A673 (cell line): ENCODE measurements around the gene ANP32E. TPM values are rescaled to one million over a fixed set of nuclear protein-coding genes. Genes with fewer than 3 reads are reported as not detected.

ENCODE experiments used
- BruUV-seq: library from RNA; stranded (reverse); fragments of 400-500 nt; replicated peaks from 2 replicates; lab custom pipeline; 2021; lab: Mats Ljungman, UMichigan
- CTCF ChIA-PET: fragments of 300-600 bp; sonication (Branson Sonifier 250); formaldehyde crosslinking; loops from one replicate; lab custom pipeline; 2022; ENCODE audit warnings: antibody characterized with exemption; lab: Charles Lee
- POLR2A ChIA-PET: fragments of 300-600 bp; sonication (Branson Sonifier 250); formaldehyde crosslinking; loops from one replicate; lab custom pipeline; 2022; ENCODE audit warnings: antibody characterized with exemption; ENCODE audit not compliant: low non-redundant PET; lab: Charles Lee
- DNase-seq: peaks from one replicate; pipeline ENCODE4 v3.0.0-alpha.2; 2015; ENCODE audit warnings: low spot score
- H3K27ac ChIP-seq: fragments of 200-600 bp; sonication (generic); 2 replicates; pipeline ENCODE4 v1.5.1; 2016; ENCODE audit warnings: mixed run types, low read depth, mild to moderate bottlenecking, mixed read lengths, antibody characterized with exemption, low read length; ENCODE audit not compliant: poor library complexity, severe bottlenecking
- H3K27me3 ChIP-seq: fragments of 200-600 bp; sonication (generic); replicated peaks from 2 replicates; pipeline ENCODE4 v1.6.1; 2017; ENCODE audit warnings: mixed run types, low read depth, mild to moderate bottlenecking, mixed read lengths, antibody characterized with exemption, low read length; ENCODE audit not compliant: insufficient read depth, poor library complexity
- H3K36me3 ChIP-seq: fragments of 200-600 bp; sonication (generic); 2 replicates; pipeline ENCODE4 v1.6.1; 2016; ENCODE audit warnings: mixed run types, mild to moderate bottlenecking, mixed read lengths, antibody characterized with exemption, low read length; ENCODE audit not compliant: insufficient read depth, poor library complexity, severe bottlenecking
- H3K4me1 ChIP-seq: fragments of 200-600 bp; sonication (generic); 2 replicates; pipeline ENCODE4 v1.6.1; 2017; ENCODE audit warnings: mixed run types, mild to moderate bottlenecking, mixed read lengths, antibody characterized with exemption, low read length; ENCODE audit not compliant: insufficient read depth, poor library complexity, severe bottlenecking
- H3K4me3 ChIP-seq: fragments of 200-600 bp; sonication (generic); 2 replicates; pipeline ENCODE4 v1.5.1; 2016; ENCODE audit warnings: low read depth, mixed run types, mild to moderate bottlenecking, mixed read lengths, low read length; ENCODE audit not compliant: poor library complexity, severe bottlenecking
- H3K9me3 ChIP-seq: fragments of 200-600 bp; sonication (generic); 2 replicates; pipeline ENCODE4 v1.6.1; 2016; ENCODE audit warnings: mixed run types, low read depth, mild to moderate bottlenecking, mixed read lengths, antibody characterized with exemption, low read length; ENCODE audit not compliant: poor library complexity, severe bottlenecking
- CTCF ChIP-seq: fragments of 300-800, 200-600 bp; sonication (generic); conservative IDR thresholded peaks from 2 replicates; pipeline ENCODE4 v1.5.1; 2017; ENCODE audit warnings: low read depth, mild to moderate bottlenecking, antibody characterized with exemption, low read length, moderate library complexity, mixed read lengths
- EZH2 ChIP-seq: fragments of 200-600 bp; sonication (generic); IDR thresholded peaks from 2 replicates; pipeline ENCODE4 v1.6.1; 2017; ENCODE audit warnings: borderline replicate concordance, low read depth, mild to moderate bottlenecking, mixed read lengths, antibody characterized with exemption, low read length; ENCODE audit not compliant: poor library complexity, severe bottlenecking
- intact Hi-C: fragments of 100-400 bp; cut with micrococcal nuclease; formaldehyde crosslinking; loops from one replicate; pipeline ENCODE4 v1.10.0; 2022; ENCODE audit not compliant: unreplicated experiment
- total RNA-seq: library from RNA; stranded (reverse); gene quantifications from 2 replicates; pipeline ENCODE4 v1.2.3, GENCODE V29; 2021

ANP32E gene
- total RNA-seq, 1 experiment from 2014 or later: 153 TPM

GRCh38 chr1:150207281-150207971 lies 28.5 kb downstream of the ANP32E start:
- no peak overlapping the region for H3K27ac ChIP-seq
- TF ChIP-seq CTCF (no peak), EZH2 (no peak)
- ChIA-PET POLR2A (interaction anchor here (0.5 kb wide), 1 partner anchor 320 kb away, joined by 3 read pairs; a partner anchor contains a TSS), CTCF (no interaction called here)
- intact Hi-C loops: no loop called here
- no peak overlapping the region for H3K4me3 ChIP-seq
- no peaks in the 10 kb centered on the region for H3K27me3 ChIP-seq
- no peaks in the 10 kb centered on the region for H3K4me1 ChIP-seq
- no peaks in the 10 kb centered on the region for H3K36me3 ChIP-seq
- no peaks in the 10 kb centered on the region for H3K9me3 ChIP-seq
- no peak for DNase-seq
- no TSS peak for BruUV-seq

- H3K36me3 ChIP-seq: no peaks in the 10 kb centered on the region
- CTCF ChIA-PET: no interaction called here
- H3K4me1 ChIP-seq: no peaks in the 10 kb centered on the region
- no TSS peak for BruUV-seq
- DNase-seq: no peak
- POLR2A ChIA-PET: no interaction called here
- H3K27me3 ChIP-seq: no peaks in the 10 kb centered on the region
- intact Hi-C loops: no loop called here
- no peak for TF ChIP-seq EZH2
- TF ChIP-seq CTCF: no peak
- no peak overlapping the region for H3K4me3 ChIP-seq
- no peaks in the 10 kb centered on the region for H3K9me3 ChIP-seq
- no peak overlapping the region for H3K27ac ChIP-seq
Observed at GRCh38 chr1:150196417-150196816, 39.5 kb downstream of the ANP32E start.

- H3K27ac ChIP-seq: no peak overlapping the region
- ChIA-PET CTCF (no interaction called here), POLR2A (no interaction called here)
- no peaks in the 10 kb centered on the region for H3K36me3 ChIP-seq
- no peak for DNase-seq
- intact Hi-C loops: no loop called here
- H3K9me3 ChIP-seq: no peaks in the 10 kb centered on the region
- TF ChIP-seq CTCF (no peak), EZH2 (no peak)
- H3K4me1 ChIP-seq: no peaks in the 10 kb centered on the region
- no TSS peak for BruUV-seq
- H3K4me3 ChIP-seq: no peak overlapping the region
- no peaks in the 10 kb centered on the region for H3K27me3 ChIP-seq
Observed at GRCh38 chr1:150194381-150195031, 41.4 kb downstream of the ANP32E start.
